Right ventricle myocardium superior (tissue), 1 donor: Measurements from ENCODE around the gene CCDC187. TPM values are rescaled to one million over a fixed set of nuclear protein-coding genes. Genes with fewer than 3 reads are reported as not detected.
A peak's percentile ranks its signal among the peaks of the same experiment; 100 is the strongest.

Source experiments
- ATAC-seq: fragments of 200-7000 bp; cut with Tn5 transposase; one replicate; pipeline ENCODE4 v1.9.1; 2020; ENCODE audit warnings: mild to moderate bottlenecking; ENCODE audit not compliant: poor library complexity
- DNase-seq: peaks from one replicate; pipeline ENCODE4 v3.0.0-alpha.2; 2020
- intact Hi-C: fragments of 100-400 bp; cut with DNase I; formaldehyde crosslinking; loops from one replicate; pipeline ENCODE4 v1.11.2; 2022
- total RNA-seq: library from RNA; stranded (reverse); fragmentation: NEBNext Ultra II Directional; extraction: Animal tissue kit (Norgen Biotek cat#: 25700); gene quantifications from one replicate; pipeline ENCODE4 v1.2.1, GENCODE V29; 2021
- donor health status: DM: no; HTN: yes; CAD: no; lungs with severe emphysema.

CCDC187 gene
- total RNA-seq, 1 donor from 2014 or later: not detected

- intact Hi-C loops: no loop called here
- ATAC-seq: no peak
- DNase-seq: no peak
Measured at GRCh38 chr9:136317695-136318094, 13.8 kb upstream of the CCDC187 start.

DNA sequence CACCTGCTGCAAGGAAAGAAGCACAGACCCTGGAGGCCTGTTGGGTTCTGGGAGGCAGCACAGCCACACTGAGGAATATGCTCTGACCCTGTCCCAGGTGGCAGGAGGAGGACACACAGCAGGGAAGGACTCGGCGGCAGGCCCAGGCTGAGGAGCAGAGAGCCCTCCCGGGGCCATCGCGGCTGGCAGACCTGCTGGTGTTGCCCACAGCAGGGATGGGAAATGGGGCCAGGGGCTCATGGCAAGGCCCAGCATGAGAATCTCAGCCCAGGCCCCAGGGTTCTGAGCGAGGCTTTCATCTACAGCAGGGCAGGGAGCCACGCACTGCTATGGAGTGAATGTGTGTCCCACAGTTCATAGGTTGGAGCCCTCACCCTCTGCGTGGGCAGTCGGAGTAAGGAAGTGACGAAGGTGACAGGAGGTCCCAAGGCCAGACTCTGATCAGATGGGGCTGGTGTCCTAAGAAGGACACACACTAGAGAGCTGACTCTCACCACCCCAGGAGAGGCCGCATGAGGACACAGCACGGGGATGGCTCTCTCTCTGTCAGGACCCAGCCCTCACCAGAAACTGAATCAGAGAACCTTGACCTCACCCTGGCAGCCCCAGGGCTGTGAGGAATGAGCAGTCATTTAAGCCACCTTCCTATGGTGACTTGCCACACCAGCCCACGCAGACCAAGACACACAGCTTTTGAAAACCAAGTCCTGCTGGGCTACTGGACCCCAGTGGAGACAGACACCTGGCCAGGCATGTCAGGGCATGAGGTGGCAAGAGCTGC is 13.2 kb upstream of the CCDC187 start:
- intact Hi-C loops: no loop called here
- no peak for ATAC-seq
- no peak for DNase-seq

DNA sequence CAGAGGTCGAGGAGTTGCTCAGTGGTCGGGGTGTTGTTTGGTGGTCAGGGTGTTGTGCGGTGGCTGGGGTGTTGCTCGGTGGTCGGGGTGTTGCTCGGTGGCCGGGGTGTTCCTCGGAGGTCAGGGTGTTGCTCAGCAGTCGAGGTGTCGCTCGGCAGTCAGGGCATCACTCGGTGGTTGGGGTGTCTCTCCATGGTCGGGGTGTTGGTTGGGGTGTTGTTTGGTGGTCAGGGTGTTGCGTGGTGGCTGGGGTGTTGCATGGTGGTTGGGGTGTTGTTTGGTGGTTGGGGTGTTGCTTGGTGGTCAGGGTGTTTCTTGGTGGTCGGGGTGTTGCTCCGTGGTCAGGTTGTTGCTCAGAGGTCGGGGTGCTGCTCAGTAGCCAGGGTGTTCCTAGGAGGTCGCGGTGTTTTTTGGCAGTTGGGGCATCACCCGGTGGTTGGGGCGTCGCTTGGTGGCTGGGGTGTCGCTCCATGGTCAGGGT is 12.4 kb upstream of the CCDC187 start:
- DNase-seq: no peak
- intact Hi-C loops: no loop called here
- no peak for ATAC-seq

DNA sequence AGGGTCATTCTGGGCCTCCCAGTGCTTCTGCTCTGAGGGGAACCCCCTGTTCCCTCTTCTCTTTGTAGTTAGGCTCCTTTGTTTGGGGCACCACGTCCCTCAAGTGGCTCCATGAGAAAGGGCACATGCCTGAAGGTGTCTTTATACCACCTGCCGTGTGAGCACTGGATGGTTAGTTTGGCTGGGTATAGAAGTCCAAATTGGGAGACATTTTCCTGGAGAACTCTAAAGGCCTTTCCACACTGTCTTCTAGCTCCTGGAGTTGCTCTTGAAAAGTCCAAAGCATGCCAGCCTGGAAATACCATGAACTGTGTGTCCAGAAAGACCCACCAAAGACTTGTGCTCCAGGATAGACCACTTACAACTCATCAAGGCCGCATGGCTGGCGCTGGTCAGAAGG is 11.1 kb upstream of the CCDC187 start:
- intact Hi-C loops: no loop called here
- no peak for DNase-seq
- ATAC-seq: no peak

- intact Hi-C loops: no loop called here
- DNase-seq (no peak), ATAC-seq (no peak)
Measured at GRCh38 chr9:136314056-136314416, 10.1 kb upstream of the CCDC187 start.

- ATAC-seq (no peak), DNase-seq (no peak)
- intact Hi-C loops: no loop called here
Measured at GRCh38 chr9:136313111-136314055, 9.5 kb upstream of the CCDC187 start.

DNA sequence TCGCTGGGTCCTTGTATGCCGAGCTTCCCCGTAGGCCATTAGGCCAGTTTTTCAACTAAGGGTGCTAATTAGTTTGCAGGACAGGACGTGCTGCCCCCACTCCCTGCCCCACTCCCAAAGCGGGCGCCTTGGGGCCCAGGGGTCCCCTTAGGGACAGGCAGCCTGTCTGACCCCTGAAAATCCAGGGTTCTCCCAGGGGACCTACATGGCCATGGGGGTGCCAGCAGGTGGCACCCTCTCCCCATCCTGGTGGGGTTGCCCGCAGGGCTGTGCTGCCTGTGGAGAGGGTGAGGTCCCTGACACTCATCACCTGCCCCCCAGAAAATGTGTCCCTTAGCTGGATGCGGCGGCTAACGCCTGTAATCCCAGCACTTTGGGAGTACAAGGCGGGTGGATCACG is 8.5 kb upstream of the CCDC187 start:
- DNase-seq: no peak
- intact Hi-C loops: no loop called here
- peak; percentile 90 for ATAC-seq

DNA sequence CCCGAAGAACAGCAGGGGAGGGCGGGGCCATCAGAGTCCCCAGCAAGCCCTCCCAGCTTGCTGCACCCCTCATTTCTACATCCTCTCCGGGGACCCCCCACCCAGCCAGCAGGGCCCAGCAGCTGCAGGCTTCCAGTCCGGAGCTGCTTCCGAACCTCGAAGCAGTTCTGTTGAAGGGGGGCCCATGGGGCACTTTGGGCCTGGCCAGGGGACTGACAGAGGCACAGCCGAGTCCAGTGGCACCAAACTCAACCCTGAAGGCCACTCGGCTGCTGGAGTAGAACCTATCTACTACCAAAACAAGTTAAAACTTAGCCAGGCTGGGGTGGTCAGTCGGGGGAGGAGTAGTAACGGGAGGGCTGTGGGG is 8.1 kb upstream of the CCDC187 start:
- ATAC-seq: no peak
- DNase-seq: no peak
- intact Hi-C loops: no loop called here

GRCh38 chr9:136311051-136312008 is 7.4 kb upstream of the CCDC187 start:
- intact Hi-C loops: no loop called here
- ATAC-seq (no peak), DNase-seq (no peak)

DNA sequence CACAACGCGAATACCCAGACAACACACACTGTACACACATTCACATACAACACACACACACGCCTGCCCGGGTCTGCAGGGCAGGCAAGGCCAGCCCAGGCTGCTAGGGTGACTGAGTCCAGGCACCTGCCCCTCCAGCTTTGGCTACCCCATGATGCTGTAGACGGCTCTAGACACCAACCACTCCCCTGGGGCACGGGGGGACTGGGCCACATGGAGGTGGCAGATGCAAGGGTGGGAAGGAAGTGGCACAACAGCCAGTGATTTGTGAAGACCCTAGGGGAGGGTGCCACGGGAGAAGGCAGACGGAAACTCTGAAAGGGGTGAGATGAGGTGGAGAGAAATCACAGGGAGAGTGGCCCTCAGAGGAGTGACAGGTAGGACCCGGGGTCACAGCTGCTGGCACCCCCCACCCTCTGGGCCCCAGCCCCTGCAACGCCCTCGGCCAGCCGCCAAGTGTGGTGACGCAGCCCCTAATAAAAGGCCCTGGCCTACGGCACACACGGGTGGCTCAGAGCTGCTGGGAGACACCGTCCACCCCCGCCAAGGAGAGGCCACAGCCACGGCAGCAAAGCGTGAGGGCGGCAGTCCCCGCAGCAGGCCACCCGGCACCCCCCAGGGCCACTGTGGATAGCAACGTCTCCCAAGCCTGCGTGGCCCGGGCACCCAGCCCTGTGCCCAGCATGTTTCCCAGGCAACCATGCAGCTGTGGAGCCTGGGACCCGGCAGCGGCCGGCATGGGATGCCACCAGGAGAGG is 6.6 kb upstream of the CCDC187 start:
- no peak for ATAC-seq
- DNase-seq: no peak
- intact Hi-C loops: no loop called here

DNA sequence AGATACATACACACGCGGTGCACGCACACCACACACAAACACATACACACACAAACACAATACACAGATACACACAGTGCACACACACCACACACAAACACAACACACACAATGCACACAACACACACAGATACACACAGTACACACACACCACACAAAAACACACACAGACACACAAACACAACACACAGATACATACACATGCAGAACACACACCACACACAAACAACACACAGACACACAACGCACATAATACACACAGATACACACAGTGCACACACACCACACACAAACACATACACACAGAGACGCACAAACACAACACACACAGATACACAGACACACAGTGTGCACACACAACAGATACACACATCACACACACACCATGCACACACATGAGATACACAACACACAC is 5.9 kb upstream of the CCDC187 start:
- no peak for DNase-seq
- intact Hi-C loops: no loop called here
- ATAC-seq: no peak

DNA sequence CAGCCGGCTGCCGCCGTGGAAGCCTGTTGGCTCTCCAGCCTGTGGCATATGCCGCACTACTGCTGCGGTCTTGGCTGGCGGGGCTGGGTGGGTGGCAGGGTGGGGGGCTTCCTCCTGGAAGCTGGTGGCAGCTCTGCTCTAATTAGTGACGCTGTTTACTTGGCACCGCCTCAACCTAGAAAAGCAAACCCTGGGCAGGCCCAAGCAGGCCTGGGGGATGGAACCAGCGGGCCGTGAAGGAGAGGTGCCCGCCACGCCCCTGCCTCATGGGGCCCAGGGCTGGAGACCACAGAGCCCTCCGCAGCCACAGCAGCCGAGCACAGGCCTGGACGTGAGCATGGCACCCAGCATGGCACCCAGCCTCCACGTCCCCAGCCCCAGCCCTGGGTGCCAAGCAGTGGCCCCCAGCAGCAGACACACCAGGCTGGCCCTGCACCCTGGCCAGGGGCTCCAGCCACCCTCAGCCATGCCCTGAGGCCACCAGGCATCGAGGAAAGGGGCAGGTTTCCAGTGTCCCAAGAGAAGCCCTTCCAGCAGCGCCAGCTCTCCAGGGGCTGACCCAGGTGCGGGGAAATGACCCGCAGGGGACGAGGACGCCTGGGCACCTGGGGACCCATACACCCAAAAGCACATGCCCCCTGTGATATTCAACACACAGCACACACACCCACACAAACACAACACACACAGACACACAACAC is 5.4 kb upstream of the CCDC187 start:
- ATAC-seq (no peak), DNase-seq (no peak)
- intact Hi-C loops: no loop called here

DNA sequence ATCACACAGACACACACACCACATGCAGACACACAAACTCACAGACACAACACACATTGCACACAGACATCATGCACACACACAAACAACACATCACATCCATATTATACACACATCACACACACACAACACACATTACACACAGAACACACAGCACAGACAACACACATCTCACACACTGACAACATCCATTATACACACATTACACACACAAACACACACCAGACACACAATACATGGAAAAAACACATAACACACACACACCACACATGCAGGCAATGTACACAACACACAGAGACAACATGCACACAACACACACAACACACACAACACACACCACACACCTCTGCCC is 4.8 kb upstream of the CCDC187 start:
- DNase-seq: no peak
- intact Hi-C loops: no loop called here
- ATAC-seq: no peak

DNA sequence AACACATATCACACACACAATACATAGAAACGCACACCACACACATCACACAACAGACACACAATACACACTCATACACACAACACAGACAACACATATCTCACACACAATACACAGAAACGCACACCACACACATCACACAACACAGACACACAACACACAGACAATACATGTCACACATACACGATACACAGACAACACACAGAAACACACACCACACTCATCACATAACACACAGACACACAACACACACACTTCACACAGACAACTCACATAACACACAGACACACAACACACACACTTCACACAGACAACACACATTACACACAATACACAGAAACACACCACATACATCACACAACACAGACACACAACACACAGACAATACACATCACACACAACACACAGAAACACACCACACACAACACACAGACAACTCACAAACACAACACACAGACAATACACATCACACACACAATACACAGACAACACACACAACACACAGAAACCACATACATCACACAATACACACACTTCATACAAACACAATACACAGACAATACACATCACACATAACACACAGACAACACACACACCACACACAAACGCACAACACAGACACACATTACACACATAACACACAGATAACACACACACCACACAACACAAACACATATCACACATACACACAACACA is 4.3 kb upstream of the CCDC187 start:
- no peak for DNase-seq
- no peak for ATAC-seq
- intact Hi-C loops: no loop called here

- no peak for DNase-seq
- intact Hi-C loops: no loop called here
- ATAC-seq: no peak
Measured at GRCh38 chr9:136307215-136307750, 3.4 kb upstream of the CCDC187 start.

- intact Hi-C loops: no loop called here
- no peak for DNase-seq
- no peak for ATAC-seq
Measured at GRCh38 chr9:136306211-136307208, 2.6 kb upstream of the CCDC187 start.
